Common myeloid progenitor, CD34-positive (primary cell): ENCODE data around the gene TMUB2.

ENCODE experiments used
- CTCF ChIA-PET: fragments of 350-600 bp; sonication (Branson Sonifier 250); formaldehyde crosslinking; loops from one replicate; lab custom pipeline; 2021; ENCODE audit warnings: antibody characterized with exemption; lab: Charles Lee
- POLR2A ChIA-PET: fragments of 350-600 bp; sonication (Branson Sonifier 250); formaldehyde crosslinking; loops from one replicate; lab custom pipeline; 2021; ENCODE audit warnings: antibody characterized with exemption; lab: Charles Lee
- DNase-seq, 3 donors: peaks; one replicate each; pipeline versions ENCODE4 v3.0.0 to v3.0.0-alpha.2; 2013
- H3K27ac ChIP-seq, 2 experiments: 1 replicate in 1 of 2; 2 replicates in 1 of 2; pipeline ENCODE4 v1.7.0; 2013; ENCODE audit warnings: inconsistent platforms in 2 of 2, low read length in 2 of 2, mild to moderate bottlenecking in 2 of 2, low read depth in 1 of 2, moderate library complexity in 1 of 2; ENCODE audit not compliant: severe bottlenecking in 2 of 2, insufficient read depth in 1 of 2, poor library complexity in 1 of 2
- H3K27me3 ChIP-seq, 5 experiments: replicated peaks in 2 of 5; 1 replicate in 3 of 5; 2 replicates in 2 of 5; pipeline versions ENCODE4 v1.6.1 to v1.7.0; 2013; ENCODE audit warnings: low read length in 4 of 5, mild to moderate bottlenecking in 2 of 5, moderate library complexity in 2 of 5, inconsistent platforms in 1 of 5; ENCODE audit not compliant: insufficient read depth in 5 of 5, control insufficient read depth in 4 of 5
- H3K36me3 ChIP-seq, 4 experiments: 1 replicate in 2 of 4; 2 replicates in 2 of 4; pipeline versions ENCODE4 v1.6.1 to v1.7.0; 2013; ENCODE audit warnings: low read length in 3 of 4, control low read depth in 1 of 4, mild to moderate bottlenecking in 1 of 4; ENCODE audit not compliant: control insufficient read depth in 4 of 4, insufficient read depth in 4 of 4
- H3K4me1 ChIP-seq, 4 experiments: 1 replicate in 3 of 4; 2 replicates in 1 of 4; pipeline versions ENCODE4 v1.6.1 to v1.7.1; 2013; ENCODE audit warnings: low read length in 3 of 4, mild to moderate bottlenecking in 3 of 4, control low read depth in 1 of 4, inconsistent platforms in 1 of 4, moderate library complexity in 1 of 4; ENCODE audit not compliant: control insufficient read depth in 4 of 4, insufficient read depth in 4 of 4; ENCODE audit errors: control extremely low read depth in 1 of 4
- H3K4me3 ChIP-seq, 7 experiments: 1 replicate in 4 of 7; 2 replicates in 3 of 7; pipeline versions ENCODE4 v1.5.1 to v1.7.0; 2013; ENCODE audit warnings: mild to moderate bottlenecking in 7 of 7, low read length in 6 of 7, moderate library complexity in 6 of 7, inconsistent platforms in 2 of 7, low read depth in 2 of 7, control low read depth in 1 of 7; ENCODE audit not compliant: insufficient read depth in 4 of 7, control insufficient read depth in 1 of 7; ENCODE audit errors: extremely low read depth in 1 of 7
- H3K9me3 ChIP-seq, 5 experiments: 1 replicate in 4 of 5; 2 replicates in 1 of 5; pipeline versions ENCODE4 v1.6.1 to v1.7.1; 2013; ENCODE audit warnings: low read length in 4 of 5, mild to moderate bottlenecking in 2 of 5, inconsistent platforms in 1 of 5, low read depth in 1 of 5, moderate library complexity in 1 of 5; ENCODE audit not compliant: control insufficient read depth in 4 of 5, insufficient read depth in 2 of 5; ENCODE audit errors: control extremely low read depth in 1 of 5
- WGBS: methylation state at CpG from one replicate; pipeline ENCODE4 v1.1.5; 2013; ENCODE audit not compliant: insufficient coverage; 5-methylcytosine and 5-hydroxymethylcytosine counted together

The TMUB2 gene

DNA sequence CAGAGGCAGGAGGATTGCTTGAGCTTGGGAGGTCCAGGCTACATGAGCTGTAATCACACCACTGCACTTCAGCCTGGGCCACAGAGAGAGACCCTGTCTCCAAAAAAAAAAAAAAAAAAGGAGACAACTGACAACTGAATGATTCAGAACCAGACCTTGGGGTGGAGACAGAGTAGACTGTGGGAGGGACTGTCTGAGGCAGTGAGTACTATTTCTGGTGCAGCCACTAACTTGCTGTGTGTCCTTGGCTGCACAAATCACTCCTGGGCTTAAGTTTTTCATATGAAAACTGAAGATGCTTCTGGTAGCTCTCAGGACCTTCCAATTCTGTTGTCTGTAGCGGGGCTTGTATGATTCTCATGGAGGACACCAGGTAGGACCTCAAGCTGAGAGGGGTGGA is 10.5 kb upstream of the TMUB2 start:
- H3K9me3 ChIP-seq, result no peaks in the 10 kb centered on the region
- no peaks in the 10 kb centered on the region for H3K27me3 ChIP-seq
- ChIA-PET CTCF (interaction anchor here (0.6 to 1.4 kb wide), 3 partner anchors 10 to 61 kb away, joined by 3 to 5 read pairs (median 3); partner anchors contain the start of gene TMUB2), POLR2A (interaction anchor here (0.6 to 0.7 kb wide), 2 partner anchors 109 to 155 kb away, joined by 6 to 10 read pairs; no protein-coding TSS in a partner anchor)
- no peak overlapping the region for H3K27ac ChIP-seq
- DNase-seq, result no peak
- 100% methylated on average over 1 of the region's 1 CpG for WGBS
- H3K4me1 ChIP-seq, result no peaks in the 10 kb centered on the region
- H3K4me3 ChIP-seq, result no peak overlapping the region
- H3K36me3 ChIP-seq, result peaks cover 3 to 23% (median 16%) of the 10 kb centered on the region in 4 experiments

DNA sequence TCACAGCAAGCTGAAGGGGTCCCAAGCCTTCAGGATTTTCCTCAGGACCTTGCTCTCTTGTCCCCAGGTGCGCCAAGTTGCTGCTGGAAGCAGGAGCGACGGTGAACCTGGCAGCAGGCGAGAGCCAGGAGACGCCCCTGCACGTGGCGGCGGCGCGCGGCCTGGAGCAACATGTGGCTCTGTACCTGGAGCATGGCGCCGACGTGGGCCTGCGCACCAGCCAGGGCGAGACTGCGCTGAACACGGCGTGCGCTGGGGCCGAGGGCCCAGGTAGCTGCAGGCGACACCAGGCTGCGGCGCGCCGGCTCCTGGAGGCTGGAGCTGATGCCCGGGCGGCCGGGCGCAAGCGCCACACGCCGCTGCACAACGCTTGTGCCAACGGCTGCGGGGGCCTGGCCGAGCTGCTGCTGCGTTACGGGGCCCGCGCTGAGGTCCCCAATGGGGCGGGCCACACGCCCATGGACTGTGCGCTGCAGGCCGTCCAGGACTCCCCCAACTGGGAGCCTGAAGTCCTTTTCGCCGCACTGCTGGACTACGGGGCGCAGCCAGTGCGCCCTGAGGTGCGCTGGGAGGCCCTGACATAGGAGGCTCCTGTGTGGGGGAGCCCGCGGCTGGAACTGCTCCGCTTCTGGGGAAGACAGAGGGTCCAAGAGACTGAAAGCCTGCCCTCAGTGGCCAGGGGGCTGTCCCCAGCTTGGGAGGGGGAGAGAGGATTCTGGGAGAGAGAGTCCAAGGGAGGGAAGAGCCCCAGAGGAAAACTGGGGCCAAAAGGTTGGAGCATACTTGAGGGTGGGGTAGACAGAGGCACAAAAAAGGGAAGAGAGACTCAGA is 9.9 kb upstream of the TMUB2 start:
- CTCF ChIA-PET, result interaction anchor here (0.6 to 1.4 kb wide), 3 partner anchors 10 to 61 kb away, joined by 3 to 5 read pairs (median 3); partner anchors contain the start of gene TMUB2
- DNase-seq, result no peak
- no peak overlapping the region for H3K4me3 ChIP-seq
- no peaks in the 10 kb centered on the region for H3K4me1 ChIP-seq
- H3K9me3 ChIP-seq, result no peaks in the 10 kb centered on the region
- no peaks in the 10 kb centered on the region for H3K27me3 ChIP-seq
- POLR2A ChIA-PET, result no interaction called here
- no peak overlapping the region for H3K27ac ChIP-seq
- peaks cover 3 to 27% (median 20%) of the 10 kb centered on the region in 4 experiments for H3K36me3 ChIP-seq
- 98% methylated on average over 37 of the region's 54 CpGs for WGBS

GRCh38 chr17:44177640-44178039 is 9.1 kb upstream of the TMUB2 start:
- H3K36me3 ChIP-seq, result peaks cover 3 to 34% (median 24%) of the 10 kb centered on the region in 4 experiments
- POLR2A ChIA-PET, result interaction anchor here (0.6 kb wide), 1 partner anchor 141 kb away, joined by 4 read pairs; no protein-coding TSS in a partner anchor
- CTCF ChIA-PET, result interaction anchor here (1.2 to 1.4 kb wide), 2 partner anchors 9 kb away, joined by 3 read pairs; partner anchors contain the start of gene TMUB2

GRCh38 chr17:44178133-44178532 is 8.6 kb upstream of the TMUB2 start:
- H3K27me3 ChIP-seq, result no peaks in the 10 kb centered on the region
- CTCF ChIA-PET, result interaction anchor here (1.2 kb wide), 1 partner anchor 9 kb away, joined by 3 read pairs; no protein-coding TSS in a partner anchor
- H3K36me3 ChIP-seq, result peaks cover 3 to 38% (median 24%) of the 10 kb centered on the region in 4 experiments
- H3K4me3 ChIP-seq, result no peak overlapping the region
- H3K27ac ChIP-seq, result no peak overlapping the region
- POLR2A ChIA-PET, result interaction anchor here (0.6 kb wide), 1 partner anchor 141 kb away, joined by 4 read pairs; no protein-coding TSS in a partner anchor
- no peaks in the 10 kb centered on the region for H3K9me3 ChIP-seq
- 98% methylated on average over 11 of the region's 14 CpGs for WGBS
- no peak for DNase-seq
- H3K4me1 ChIP-seq, result no peaks in the 10 kb centered on the region

More at GRCh38 chr17:44177640-44178039, 9.1 kb upstream of the TMUB2 start:
- Histone ChIP-seq H3K27me3 (no peaks in the 10 kb centered on the region), H3K4me1 (no peaks in the 10 kb centered on the region), H3K27ac (no peak overlapping the region), H3K9me3 (no peaks in the 10 kb centered on the region), H3K4me3 (no peak overlapping the region)
- DNase-seq, result no peak
- WGBS, result no CpG with 5 or more reads among the region's 4 CpGs

DNA sequence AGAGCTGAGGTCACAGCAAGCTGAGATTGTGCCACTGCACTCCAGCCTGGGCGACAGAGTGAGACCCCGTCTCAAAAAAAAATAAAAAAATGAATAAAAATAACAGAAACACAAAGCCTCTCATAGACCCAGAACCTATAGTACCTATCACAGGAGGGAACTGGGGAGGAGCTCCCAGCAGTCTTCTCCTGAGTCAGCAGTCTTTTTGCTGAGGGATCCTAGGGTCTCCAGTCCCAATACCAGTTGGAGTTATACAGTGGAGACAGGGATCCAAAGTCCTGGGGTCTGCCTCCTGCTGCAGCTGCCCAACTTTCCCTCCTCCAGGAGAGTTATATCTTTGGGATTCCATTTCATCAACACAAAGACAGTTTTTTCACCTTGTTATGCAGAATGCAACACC is 3.7 kb upstream of the TMUB2 start:
- Histone ChIP-seq H3K27ac (no peak overlapping the region), H3K9me3 (no peaks in the 10 kb centered on the region), H3K4me1 (peaks cover 4 to 22% (median 15%) of the 10 kb centered on the region in 4 experiments), H3K4me3 (no peak overlapping the region), H3K36me3 (peaks cover 0 to 31% (median 12%) of the 10 kb centered on the region in 4 experiments), H3K27me3 (no peaks in the 10 kb centered on the region)
- no CpG with 5 or more reads among the region's 2 CpGs for WGBS
- ChIA-PET CTCF (no interaction called here), POLR2A (no interaction called here)
- DNase-seq, result no peak

DNA sequence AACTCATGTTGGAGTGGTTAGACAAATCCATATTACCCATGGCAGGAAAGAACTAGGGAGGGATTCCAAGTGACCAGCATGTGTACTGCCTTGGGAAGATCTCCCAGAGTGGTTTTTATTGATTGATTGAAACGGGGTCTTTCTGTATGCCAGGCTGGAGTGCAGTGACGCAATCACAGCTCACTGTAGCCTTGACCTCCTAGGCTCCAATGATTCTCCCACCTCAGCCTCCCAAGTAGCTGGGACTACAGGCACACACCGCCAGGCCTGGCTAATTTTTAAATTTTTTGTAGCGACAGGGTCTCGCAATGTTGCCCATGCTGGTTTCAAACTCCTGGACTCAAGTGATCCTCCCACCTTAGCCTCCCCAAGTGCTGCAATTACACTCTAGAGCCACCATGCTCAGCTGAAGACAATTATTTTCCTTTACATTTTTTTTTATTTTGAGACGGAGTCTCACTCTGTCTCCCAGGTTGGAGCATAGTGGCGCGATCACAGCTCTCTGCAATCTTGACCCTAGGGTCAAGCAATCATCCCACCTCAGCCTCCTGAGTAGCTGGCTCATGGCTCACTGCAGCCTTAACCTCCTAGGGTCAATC is 2.5 kb upstream of the TMUB2 start:
- POLR2A ChIA-PET, result no interaction called here
- Histone ChIP-seq H3K27ac (no peak overlapping the region), H3K4me1 (peaks cover 5 to 27% (median 18%) of the 10 kb centered on the region in 4 experiments), H3K4me3 (no peak overlapping the region), H3K9me3 (no peaks in the 10 kb centered on the region), H3K27me3 (no peaks in the 10 kb centered on the region), H3K36me3 (peaks cover 0 to 28% (median 11%) of the 10 kb centered on the region in 4 experiments)
- 95% methylated on average over 8 of the region's 8 CpGs for WGBS
- CTCF ChIA-PET, result interaction anchor here (0.9 to 1.4 kb wide), 4 partner anchors 11 to 147 kb away, joined by 3 to 6 read pairs (median 4); no protein-coding TSS in a partner anchor
- DNase-seq, result no peak
